SK-N-SH (cell line): ENCODE measurements around the gene CDC123.

Experiments used
- CTCF ChIP-seq: fragments of 200-600 bp; sonication (generic); IDR thresholded peaks from 2 replicates; pipeline ENCODE4 v1.6.1; 2017; ENCODE audit warnings: antibody characterized with exemption, mild to moderate bottlenecking, moderate library complexity
- FOXJ3 ChIP-seq: sonication (generic); formaldehyde crosslinking; IDR thresholded peaks from 2 replicates; pipeline ENCODE4 v1.5.1; 2020; ENCODE audit warnings: mild to moderate bottlenecking, missing genetic modification reagents
- FOXM1 ChIP-seq: IDR thresholded peaks from 2 replicates; pipeline ENCODE4 v1.4.0; 2012; ENCODE audit warnings: low read depth, mild to moderate bottlenecking
- SIN3A ChIP-seq: IDR thresholded peaks from 2 replicates; pipeline ENCODE4 v1.6.1; 2012; ENCODE audit warnings: low read depth, mild to moderate bottlenecking, low read length, moderate library complexity, borderline replicate concordance
- TF ChIP-seq, protein P1 (sequence below): fragments of 150-350 bp; IDR thresholded peaks from 2 replicates; pipeline ENCODE4 v1.6.1; 2017; ENCODE audit warnings: antibody characterized with exemption, low read length, low read depth, borderline replicate concordance

- TF ChIP-seq, protein P1, sequence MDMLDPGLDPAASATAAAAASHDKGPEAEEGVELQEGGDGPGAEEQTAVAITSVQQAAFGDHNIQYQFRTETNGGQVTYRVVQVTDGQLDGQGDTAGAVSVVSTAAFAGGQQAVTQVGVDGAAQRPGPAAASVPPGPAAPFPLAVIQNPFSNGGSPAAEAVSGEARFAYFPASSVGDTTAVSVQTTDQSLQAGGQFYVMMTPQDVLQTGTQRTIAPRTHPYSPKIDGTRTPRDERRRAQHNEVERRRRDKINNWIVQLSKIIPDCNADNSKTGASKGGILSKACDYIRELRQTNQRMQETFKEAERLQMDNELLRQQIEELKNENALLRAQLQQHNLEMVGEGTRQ: no peak
- TF ChIP-seq FOXJ3 (CRISPR knock-in tag): no peak
- TF ChIP-seq CTCF: no peak
- no peak for TF ChIP-seq SIN3A
- TF ChIP-seq FOXM1: no peak
Measured at GRCh38 chr10:12259988-12260387, 64.0 kb downstream of the CDC123 start.
